Pancreas (tissue), 10 donors: Measurements from ENCODE around the gene MBTD1. TPM values are rescaled to one million over a fixed set of nuclear protein-coding genes. Genes with fewer than 3 reads are reported as not detected.

ENCODE experiments used
- ATAC-seq, 4 donors: fragments of 200-7000 bp; cut with Tn5 transposase; one replicate each; pipeline versions ENCODE4 v1.8.0 to v1.9.1; 2020; ENCODE audit warnings: mild to moderate bottlenecking in 4 of 4, moderate library complexity in 4 of 4
- DNase-seq, 6 donors: peaks; one replicate each; pipeline ENCODE4 v3.0.0-alpha.2; 2020
- FAIRE-seq: peaks from 2 replicates; lab custom pipeline; 2012; peaks lifted over from hg19 to GRCh38; lab: Jason Lieb, UNC
- H3K27ac ChIP-seq, 4 donors: fragments of 200-600 bp; sonication (generic); 1 replicate in 3 of 4; 2 replicates in 1 of 4; pipeline versions ENCODE4 v1.5.0 to v1.8.0; 2020
- H3K27me3 ChIP-seq, 4 donors: fragments of 200-600 bp; one replicate each; pipeline ENCODE4 v1.8.0; 2021
- H3K36me3 ChIP-seq, 3 donors: fragments of 200-600 bp; sonication (generic) in 1 of 3; one replicate each; pipeline versions ENCODE4 v1.5.0 to v1.8.0; 2020 to 2021
- H3K4me1 ChIP-seq, 3 donors: fragments of 200-600 bp; one replicate each; pipeline ENCODE4 v1.8.0; 2021
- H3K4me3 ChIP-seq, 4 donors: fragments of 200-600 bp; sonication (generic) in 2 of 4; one replicate each; pipeline versions ENCODE4 v1.5.0 to v1.8.0; 2020 to 2021
- H3K9me3 ChIP-seq, 4 donors: fragments of 200-600 bp; one replicate each; pipeline ENCODE4 v1.8.0; 2021
- CTCF ChIP-seq, 4 donors: fragments of 200-600 bp; sonication (generic) in 3 of 4; IDR thresholded peaks; one replicate each; pipeline versions ENCODE4 v1.5.0 to v1.8.0; 2021; ENCODE audit warnings: antibody characterized with exemption in 4 of 4
- WGBS, 2 donors: extraction: QIAGEN DNeasy Blood & Tissue Kit; methylation state at CpG; one replicate each; pipeline ENCODE4 v1.1.7; 2013; 5-methylcytosine and 5-hydroxymethylcytosine counted together
- intact Hi-C, 3 donors: fragments of 100-400 bp; cut with DNase I; formaldehyde crosslinking; loops; one replicate each; pipeline versions ENCODE4 v1.11.1 to v1.14.2; 2022
- polyA plus RNA-seq, 2 donors: library from polyadenylated mRNA; stranded (reverse); fragments of 200-250 nt; gene quantifications; one replicate each; pipeline ENCODE4 v1.2.3, GENCODE V29; 2013
- total RNA-seq, 6 donors: library from RNA; stranded (reverse); fragmentation: NEBNext Ultra II Directional in 4 of 6; extraction: Animal tissue kit (Norgen Biotek cat#: 25700) in 4 of 6; gene quantifications; one replicate each; pipeline versions ENCODE4 v1.2.1 to v1.2.4, GENCODE V29; 2021 to 2023
- donor health status: healthy with polysubstance abuse.
- donor health status: DM: no; HTN: no; CAD: no; lungs with moderate emphysema.
- donor health status: DM: no; HTN: no; CAD: no.
- donor health status: control.
- donor health status: control.
- donor health status: Bipolar disorder and iron deficiency.
- donor health status: DM: yes; HTN: yes; CAD: no.
- donor health status: DM: no; HTN: no; CAD: no.
- donor health status: DM: no; HTN: no; CAD: no.
- donor health status: DM: yes; HTN: yes; CAD: no.

The MBTD1 gene
- total and polyA plus RNA-seq, 8 donors = 5.6 to 12.6 (median 7.8) TPM

DNA sequence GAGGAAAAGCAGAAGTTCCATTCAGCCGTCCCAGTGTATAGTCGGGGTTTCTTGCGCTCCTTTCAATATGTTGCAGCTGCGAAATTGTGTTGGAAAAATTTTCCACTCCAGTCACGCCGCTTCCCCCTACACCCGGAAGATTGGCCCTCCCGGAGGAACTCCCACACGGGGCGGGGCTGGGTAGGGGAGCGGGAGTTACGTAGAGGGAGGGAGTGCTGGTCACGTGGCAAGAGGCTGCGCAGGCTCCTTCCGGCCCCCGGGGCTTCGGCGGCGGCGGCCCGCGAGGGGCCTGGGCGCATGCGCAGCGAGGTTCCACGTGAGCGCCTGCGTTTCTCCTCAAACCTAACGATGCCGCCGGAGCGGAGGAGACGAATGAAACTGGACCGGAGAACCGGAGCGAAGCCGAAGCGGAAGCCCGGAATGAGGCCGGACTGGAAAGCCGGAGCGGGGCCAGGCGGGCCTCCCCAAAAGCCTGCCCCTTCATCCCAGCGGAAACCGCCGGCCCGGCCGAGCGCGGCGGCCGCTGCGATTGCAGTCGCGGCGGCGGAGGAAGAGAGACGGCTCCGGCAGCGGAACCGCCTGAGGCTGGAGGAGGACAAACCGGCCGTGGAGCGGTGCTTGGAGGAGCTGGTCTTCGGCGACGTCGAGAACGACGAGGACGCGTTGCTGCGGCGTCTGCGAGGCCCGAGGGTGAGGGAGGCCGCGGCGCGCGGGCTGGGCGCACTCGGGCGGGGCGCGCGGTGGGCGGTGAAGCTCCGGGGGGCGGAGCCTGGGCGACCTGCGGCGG is 581 bp upstream of the MBTD1 start, which contains the start of gene UTP18:
Gene UTP18, plus strand, starts transcription at position 310 of the 787 bp plus-strand sequence. Its CDS starts 39 bp downstream, at position 349.
- FAIRE-seq = no peak
- TF ChIP-seq CTCF (IDR thresholded peaks at IDR 0.05) = no peak
- DNase-seq = peak; percentile 96 to 99 (median 98)
- Histone ChIP-seq H3K4me3 (peak within 1 kb of the TSS; percentile 76 to 91 (median 88)), H3K9me3 (no peaks in the 10 kb centered on the region), H3K27ac (peak within 1 kb of the TSS; percentile 94 to 98 (median 97)), H3K36me3 (peaks cover 0 to 1% (median 0%) of the 10 kb centered on the region in 3 donors), H3K27me3 (no peaks in the 10 kb centered on the region), H3K4me1 (peaks cover 11 to 43% (median 34%) of the 10 kb centered on the region in 3 donors)
- WGBS, 2 donors = 0 to 1% methylated on average over 83 to 93 of the region's 93 CpGs
- peak; percentile 91 to 97 (median 93) for ATAC-seq
- intact Hi-C loops = no loop called here

DNA sequence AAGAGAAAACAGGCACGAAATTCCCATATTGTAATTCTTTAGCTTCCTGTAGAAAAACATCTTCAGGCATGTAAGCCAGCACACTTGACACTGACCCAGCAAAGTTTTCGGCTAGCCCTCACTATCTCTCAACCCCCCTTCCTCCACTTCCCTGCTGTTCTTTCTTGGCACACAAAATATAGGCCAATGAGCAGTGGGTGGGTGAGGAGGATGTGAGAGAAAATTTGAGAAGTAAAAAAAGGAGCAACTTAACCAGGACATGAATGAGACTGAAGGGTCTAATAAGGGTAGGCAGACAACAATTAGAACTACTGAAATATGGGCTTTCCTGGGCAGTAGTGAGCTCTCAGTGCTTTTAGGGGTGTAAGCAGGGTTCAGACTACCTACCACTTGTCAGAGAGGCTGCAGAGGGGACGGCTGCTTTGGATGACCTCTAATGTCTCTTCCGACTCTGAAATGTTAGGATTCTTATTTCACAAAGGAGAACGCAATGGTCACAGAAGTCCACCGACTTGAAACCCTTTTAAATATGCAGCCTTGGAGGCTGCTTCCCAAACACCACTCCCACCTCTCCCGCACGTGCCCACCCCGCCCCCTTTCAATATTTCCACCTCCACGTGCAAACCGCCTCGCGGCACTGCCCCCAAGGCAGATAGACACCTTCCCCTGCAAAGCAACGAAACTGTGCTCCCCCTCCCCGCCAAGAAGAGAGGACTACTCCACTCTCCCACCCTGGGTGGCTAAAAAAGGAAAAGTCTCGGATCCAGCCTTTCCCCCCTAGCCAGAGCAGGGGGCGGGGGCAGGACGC is 889 bp downstream of the MBTD1 start:
- peak overlapping the region in 3 of 4 donors; percentile 94 to 98 (median 97) for H3K27ac ChIP-seq
- peaks cover 16 to 45% (median 40%) of the 10 kb centered on the region in 3 donors for H3K4me1 ChIP-seq
- no peak for FAIRE-seq
- ATAC-seq = no peak
- peak overlapping the region; percentile 76 to 91 (median 88) for H3K4me3 ChIP-seq
- no peaks in the 10 kb centered on the region for H3K36me3 ChIP-seq
- peak in 4 of 6 donors; percentile 16 to 49 (median 42) for DNase-seq
- H3K9me3 ChIP-seq = no peaks in the 10 kb centered on the region
- TF ChIP-seq CTCF (IDR thresholded peaks at IDR 0.05) = no peak
- intact Hi-C loops = no loop called here
- H3K27me3 ChIP-seq = no peaks in the 10 kb centered on the region
- 2% methylated on average over 18 of the region's 18 CpGs for WGBS, 2 donors

GRCh38 chr17:51257150-51258081 is 2.4 kb downstream of the MBTD1 start:
- DNase-seq (no peak), FAIRE-seq (no peak), ATAC-seq (no peak)
- TF ChIP-seq CTCF (IDR thresholded peaks at IDR 0.05) = no peak
- WGBS, 2 donors = 44 to 49% methylated on average over 3 of the region's 3 CpGs
- Histone ChIP-seq H3K36me3 (no peaks in the 10 kb centered on the region), H3K4me3 (no peak overlapping the region), H3K4me1 (peaks cover 16 to 45% (median 40%) of the 10 kb centered on the region in 3 donors), H3K27ac (no peak overlapping the region), H3K27me3 (no peaks in the 10 kb centered on the region), H3K9me3 (no peaks in the 10 kb centered on the region)
- intact Hi-C loops = no loop called here

- Histone ChIP-seq H3K4me1 (peaks cover 16 to 36% (median 35%) of the 10 kb centered on the region in 3 donors), H3K36me3 (no peaks in the 10 kb centered on the region), H3K27ac (peak overlapping the region in 1 of 4 donors; percentile 42), H3K9me3 (no peaks in the 10 kb centered on the region), H3K27me3 (no peaks in the 10 kb centered on the region), H3K4me3 (no peak overlapping the region)
- TF ChIP-seq CTCF (IDR thresholded peaks at IDR 0.05) = no peak
- intact Hi-C loops = no loop called here
- FAIRE-seq = no peak
- ATAC-seq = no peak
- DNase-seq = no peak
- WGBS, 2 donors = 13 to 18% methylated on average over 3 of the region's 3 CpGs
Measured at GRCh38 chr17:51256101-51256500, 3.7 kb downstream of the MBTD1 start.
